DND-41 (cell line): ENCODE measurements around the gene ABHD17B.

Source experiments
- EZH2 ChIP-seq: IDR thresholded peaks from 3 replicates; pipeline ENCODE4 v1.6.1; 2012; ENCODE audit warnings: borderline replicate concordance, low read depth, mild to moderate bottlenecking, moderate library complexity, low read length, inconsistent platforms; ENCODE audit not compliant: severe bottlenecking
- TF ChIP-seq, protein P1 (sequence below): IDR thresholded peaks from 2 replicates; pipeline ENCODE4 v1.5.1; 2012; ENCODE audit warnings: borderline replicate concordance, low read length, moderate library complexity, mild to moderate bottlenecking; ENCODE audit not compliant: poor library complexity, severe bottlenecking; ENCODE audit errors: extremely low read depth

DNA sequence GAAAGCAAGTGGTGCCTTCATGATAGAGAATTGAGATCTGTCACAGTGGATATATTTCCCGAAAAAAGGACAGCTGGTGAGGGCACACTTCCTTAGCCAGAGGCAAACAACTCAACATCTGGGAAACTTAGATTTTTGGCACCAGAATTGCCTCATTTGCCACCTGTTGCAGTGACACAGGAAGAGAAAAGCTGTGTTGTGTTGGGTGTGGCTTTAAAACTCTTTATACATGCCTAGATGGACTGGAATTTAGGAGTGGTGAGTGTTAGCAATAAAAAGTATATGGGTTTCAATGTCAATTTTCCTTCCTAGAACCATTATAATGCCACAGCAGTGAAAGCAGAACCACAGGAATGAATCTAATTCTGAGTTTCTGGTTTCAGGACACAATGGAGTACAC is 80.1 kb downstream of the ABHD17B start:
- TF ChIP-seq, protein P1, sequence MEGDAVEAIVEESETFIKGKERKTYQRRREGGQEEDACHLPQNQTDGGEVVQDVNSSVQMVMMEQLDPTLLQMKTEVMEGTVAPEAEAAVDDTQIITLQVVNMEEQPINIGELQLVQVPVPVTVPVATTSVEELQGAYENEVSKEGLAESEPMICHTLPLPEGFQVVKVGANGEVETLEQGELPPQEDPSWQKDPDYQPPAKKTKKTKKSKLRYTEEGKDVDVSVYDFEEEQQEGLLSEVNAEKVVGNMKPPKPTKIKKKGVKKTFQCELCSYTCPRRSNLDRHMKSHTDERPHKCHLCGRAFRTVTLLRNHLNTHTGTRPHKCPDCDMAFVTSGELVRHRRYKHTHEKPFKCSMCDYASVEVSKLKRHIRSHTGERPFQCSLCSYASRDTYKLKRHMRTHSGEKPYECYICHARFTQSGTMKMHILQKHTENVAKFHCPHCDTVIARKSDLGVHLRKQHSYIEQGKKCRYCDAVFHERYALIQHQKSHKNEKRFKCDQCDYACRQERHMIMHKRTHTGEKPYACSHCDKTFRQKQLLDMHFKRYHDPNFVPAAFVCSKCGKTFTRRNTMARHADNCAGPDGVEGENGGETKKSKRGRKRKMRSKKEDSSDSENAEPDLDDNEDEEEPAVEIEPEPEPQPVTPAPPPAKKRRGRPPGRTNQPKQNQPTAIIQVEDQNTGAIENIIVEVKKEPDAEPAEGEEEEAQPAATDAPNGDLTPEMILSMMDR: no peak
- no peak for TF ChIP-seq EZH2
